Ovary (tissue), 9 donors: ENCODE measurements around the gene BANK1. TPM values are rescaled to one million over a fixed set of nuclear protein-coding genes. Genes with fewer than 3 reads are reported as not detected.

Source experiments
- DNase-seq, 5 donors: peaks; one replicate each; pipeline ENCODE4 v3.0.0-alpha.2; 2019 to 2020
- H3K27ac ChIP-seq, 2 donors: fragments of 200-600 bp; one replicate each; pipeline versions ENCODE4 v1.5.1 to v1.8.0; 2019 to 2022
- H3K27me3 ChIP-seq: fragments of 200-600 bp; one replicate; pipeline ENCODE4 v1.8.0; 2022
- H3K36me3 ChIP-seq: fragments of 200-600 bp; sonication (generic); one replicate; pipeline ENCODE4 v1.5.1; 2019
- H3K4me1 ChIP-seq: one replicate; pipeline ENCODE4 v1.8.1; 2013; ENCODE audit warnings: mild to moderate bottlenecking, moderate library complexity; ENCODE audit not compliant: insufficient read depth
- H3K4me3 ChIP-seq: fragments of 200-600 bp; sonication (generic); one replicate; pipeline ENCODE4 v1.5.1; 2017
- H3K9me3 ChIP-seq, 2 donors: fragments of 200-600 bp in 1 of 2; sonication (generic) in 1 of 2; one replicate each; pipeline versions ENCODE4 v1.5.1 to v1.8.1; 2013 to 2019; ENCODE audit warnings: mild to moderate bottlenecking in 1 of 2, moderate library complexity in 1 of 2
- EP300 ChIP-seq: sonication (generic); formaldehyde crosslinking; IDR thresholded peaks from one replicate; pipeline ENCODE4 v1.6.1; 2017; ENCODE audit warnings: antibody characterized with exemption
- POLR2A ChIP-seq: fragments of 450-650 bp; IDR thresholded peaks from one replicate; pipeline ENCODE4 v1.6.1; 2017; ENCODE audit warnings: antibody characterized with exemption, mild to moderate bottlenecking, moderate library complexity
- WGBS, 3 donors: extraction: QIAGEN DNeasy Blood & Tissue Kit in 1 of 3; methylation state at CpG; one replicate each; pipeline versions ENCODE4 v1.1.5 to v1.1.7; 2013 to 2017; 5-methylcytosine and 5-hydroxymethylcytosine counted together
- intact Hi-C, 4 donors: fragments of 100-400 bp; cut with DNase I; formaldehyde crosslinking; loops; one replicate each; pipeline versions ENCODE4 v1.11.0 to v1.15.1; 2022 to 2023
- polyA plus RNA-seq, 2 donors: library from polyadenylated mRNA; stranded (reverse); fragments of 200-250 nt in 1 of 2; fragments of 350-450 nt in 1 of 2; fragmentation: Illumina TruSeq in 1 of 2; extraction: RNeasy Lipid Tissue Mini Kit (QIAGEN cat#74804) in 1 of 2; gene quantifications; one replicate each; pipeline ENCODE4 v1.2.3, GENCODE V29; 2013 to 2014
- total RNA-seq, 7 donors: library from RNA; depleted of rRNA in 2 of 7; stranded (reverse); fragments of >200 nt in 2 of 7; fragmentation: NEBNext Ultra II Directional in 3 of 7; extraction: Animal tissue kit (Norgen Biotek cat#: 25700) in 3 of 7; gene quantifications; one replicate each; pipeline versions ENCODE4 v1.1.0 to v1.2.4, GENCODE V29; 2016 to 2023
- TF ChIP-seq, protein P1 (sequence below), 3 donors: fragments of 450-650 bp in 2 of 3; fragments of 200-600 bp in 1 of 3; IDR thresholded peaks; one replicate each; pipeline versions ENCODE4 v1.5.1 to v1.8.0; 2016 to 2022; ENCODE audit warnings: antibody characterized with exemption in 3 of 3, mild to moderate bottlenecking in 1 of 3
- donor health status: DM: no; HTN: no; CAD: no; lungs with moderate emphysema.
- donor health status: DM: no; HTN: no; CAD: no.
- donor health status: Bipolar disorder and iron deficiency.
- donor health status: DM: yes; HTN: yes; CAD: no.
- donor health status: DM: no; HTN: no; CAD: no.
- donor health status: DM: yes; HTN: yes; CAD: no.

Gene BANK1
- total and polyA plus RNA-seq, 9 donors, result 0.10 to 3.7 (median 0.36) TPM

DNA sequence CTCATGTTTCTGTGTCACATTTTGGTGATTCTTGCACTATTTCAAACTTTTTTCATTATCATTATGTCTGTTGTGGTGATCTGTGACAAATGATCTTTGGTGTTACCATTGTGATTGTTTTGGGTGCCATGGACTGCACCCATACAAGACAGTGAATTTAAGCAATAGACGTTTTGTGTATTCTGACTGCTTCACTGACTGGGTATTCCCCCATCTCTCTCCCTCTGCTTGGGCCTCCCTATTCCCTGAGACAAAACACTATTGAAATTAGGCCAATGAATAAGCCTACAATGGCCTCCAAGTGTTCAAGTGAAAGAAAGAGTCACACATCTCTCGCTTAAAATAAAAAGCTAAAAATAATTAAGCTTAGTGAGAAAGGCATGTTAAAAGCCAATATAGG lies 60.2 kb downstream of the BANK1 start:
- Histone ChIP-seq H3K9me3 (no peaks in the 10 kb centered on the region), H3K27me3 (no peaks in the 10 kb centered on the region), H3K27ac (no peak overlapping the region), H3K4me1 (no peaks in the 10 kb centered on the region), H3K36me3 (no peaks in the 10 kb centered on the region), H3K4me3 (no peak overlapping the region)
- TF ChIP-seq POLR2A, result no peak
- TF ChIP-seq EP300, result no peak
- TF ChIP-seq, protein P1, sequence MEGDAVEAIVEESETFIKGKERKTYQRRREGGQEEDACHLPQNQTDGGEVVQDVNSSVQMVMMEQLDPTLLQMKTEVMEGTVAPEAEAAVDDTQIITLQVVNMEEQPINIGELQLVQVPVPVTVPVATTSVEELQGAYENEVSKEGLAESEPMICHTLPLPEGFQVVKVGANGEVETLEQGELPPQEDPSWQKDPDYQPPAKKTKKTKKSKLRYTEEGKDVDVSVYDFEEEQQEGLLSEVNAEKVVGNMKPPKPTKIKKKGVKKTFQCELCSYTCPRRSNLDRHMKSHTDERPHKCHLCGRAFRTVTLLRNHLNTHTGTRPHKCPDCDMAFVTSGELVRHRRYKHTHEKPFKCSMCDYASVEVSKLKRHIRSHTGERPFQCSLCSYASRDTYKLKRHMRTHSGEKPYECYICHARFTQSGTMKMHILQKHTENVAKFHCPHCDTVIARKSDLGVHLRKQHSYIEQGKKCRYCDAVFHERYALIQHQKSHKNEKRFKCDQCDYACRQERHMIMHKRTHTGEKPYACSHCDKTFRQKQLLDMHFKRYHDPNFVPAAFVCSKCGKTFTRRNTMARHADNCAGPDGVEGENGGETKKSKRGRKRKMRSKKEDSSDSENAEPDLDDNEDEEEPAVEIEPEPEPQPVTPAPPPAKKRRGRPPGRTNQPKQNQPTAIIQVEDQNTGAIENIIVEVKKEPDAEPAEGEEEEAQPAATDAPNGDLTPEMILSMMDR (IDR thresholded peaks at IDR 0.05), result no peak
- WGBS, 3 donors, result 61 to 83% (median 65%) methylated on average over 2 of the region's 2 CpGs
- DNase-seq, result no peak
- intact Hi-C loops, result no loop called here

DNA sequence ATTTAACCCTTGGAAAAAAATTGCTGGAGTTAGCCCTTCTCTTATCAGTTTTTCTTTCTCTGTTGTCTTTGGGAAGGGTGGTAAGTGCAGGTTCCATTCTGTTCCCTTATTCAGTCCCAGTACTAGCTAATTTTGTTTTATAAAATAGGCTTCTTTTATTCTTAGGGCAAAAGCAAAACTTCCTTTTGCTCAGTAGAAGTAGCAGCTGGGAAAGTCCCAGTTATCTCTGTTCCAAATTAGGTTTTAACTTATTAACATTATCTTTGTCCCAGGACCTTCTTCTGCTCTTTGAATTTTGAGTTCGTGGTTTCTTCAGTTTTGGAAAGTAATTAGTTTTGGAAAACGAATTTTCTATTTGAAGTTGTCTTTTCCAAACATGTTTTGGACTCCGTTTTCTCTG lies 61.1 kb downstream of the BANK1 start:
- WGBS, 3 donors, result 7 to 16% (median 9%) methylated on average over 3 of the region's 3 CpGs
- DNase-seq, result no peak
- H3K4me1 ChIP-seq, result no peaks in the 10 kb centered on the region
- intact Hi-C loops, result no loop called here
- no peaks in the 10 kb centered on the region for H3K36me3 ChIP-seq
- TF ChIP-seq POLR2A (no peak), EP300 (no peak)
- TF ChIP-seq, protein P1 (IDR thresholded peaks at IDR 0.05), result no peak
- no peak overlapping the region for H3K4me3 ChIP-seq
- H3K9me3 ChIP-seq, result no peaks in the 10 kb centered on the region
- no peaks in the 10 kb centered on the region for H3K27me3 ChIP-seq
- H3K27ac ChIP-seq, result no peak overlapping the region

DNA sequence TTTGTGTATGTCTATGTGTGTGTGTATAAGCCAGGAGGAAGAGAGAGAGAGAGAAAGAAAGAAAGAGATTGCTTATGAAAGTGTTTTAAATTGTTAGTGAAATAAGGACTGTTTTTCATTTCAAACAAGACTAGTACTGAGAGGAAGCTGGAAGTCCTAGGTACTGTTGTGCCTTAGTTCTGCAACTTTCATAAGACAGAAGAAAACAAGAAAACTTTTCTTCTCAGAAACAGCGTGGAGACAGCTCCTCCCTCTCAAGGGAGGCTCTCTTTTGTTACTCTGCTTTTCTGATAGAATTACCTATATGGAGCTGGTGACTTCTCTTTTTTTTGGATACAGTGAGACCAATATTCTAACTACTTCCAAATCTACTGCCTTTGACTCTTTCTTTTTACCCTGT lies 62.5 kb downstream of the BANK1 start:
- WGBS, 3 donors, result 40 to 45% (median 42%) methylated on average over 1 of the region's 1 CpG
- H3K4me3 ChIP-seq, result no peak overlapping the region
- DNase-seq, result no peak
- no peaks in the 10 kb centered on the region for H3K4me1 ChIP-seq
- H3K27ac ChIP-seq, result no peak overlapping the region
- H3K9me3 ChIP-seq, result no peaks in the 10 kb centered on the region
- no peaks in the 10 kb centered on the region for H3K27me3 ChIP-seq
- intact Hi-C loops, result no loop called here
- TF ChIP-seq POLR2A (no peak), EP300 (no peak)
- TF ChIP-seq, protein P1 (IDR thresholded peaks at IDR 0.05), result no peak
- no peaks in the 10 kb centered on the region for H3K36me3 ChIP-seq

DNA sequence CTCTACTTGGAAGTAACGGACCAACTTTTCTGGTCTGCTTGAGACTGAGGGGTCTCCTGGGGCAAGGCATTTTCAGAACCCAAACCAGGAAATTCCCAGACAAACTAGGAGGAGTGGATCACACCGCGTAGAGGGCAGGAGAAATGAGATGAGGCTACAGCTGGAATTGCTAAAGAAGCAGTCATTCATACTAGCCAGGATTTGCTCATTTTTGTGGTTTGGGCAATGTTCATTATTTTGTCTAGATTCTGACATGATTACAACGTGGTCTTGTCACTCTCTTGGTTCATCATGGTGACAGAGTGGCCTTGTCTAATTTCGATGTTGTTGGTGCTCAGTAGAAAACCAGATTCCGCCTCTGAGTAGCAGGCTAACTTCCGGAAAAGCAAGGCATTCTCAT lies 63.2 kb downstream of the BANK1 start:
- WGBS, 3 donors, result 49 to 65% (median 59%) methylated on average over 7 of the region's 7 CpGs
- no peaks in the 10 kb centered on the region for H3K9me3 ChIP-seq
- intact Hi-C loops, result no loop called here
- H3K36me3 ChIP-seq, result no peaks in the 10 kb centered on the region
- H3K27ac ChIP-seq, result no peak overlapping the region
- no peaks in the 10 kb centered on the region for H3K4me1 ChIP-seq
- no peak for DNase-seq
- no peaks in the 10 kb centered on the region for H3K27me3 ChIP-seq
- TF ChIP-seq POLR2A, result no peak
- H3K4me3 ChIP-seq, result no peak overlapping the region

DNA sequence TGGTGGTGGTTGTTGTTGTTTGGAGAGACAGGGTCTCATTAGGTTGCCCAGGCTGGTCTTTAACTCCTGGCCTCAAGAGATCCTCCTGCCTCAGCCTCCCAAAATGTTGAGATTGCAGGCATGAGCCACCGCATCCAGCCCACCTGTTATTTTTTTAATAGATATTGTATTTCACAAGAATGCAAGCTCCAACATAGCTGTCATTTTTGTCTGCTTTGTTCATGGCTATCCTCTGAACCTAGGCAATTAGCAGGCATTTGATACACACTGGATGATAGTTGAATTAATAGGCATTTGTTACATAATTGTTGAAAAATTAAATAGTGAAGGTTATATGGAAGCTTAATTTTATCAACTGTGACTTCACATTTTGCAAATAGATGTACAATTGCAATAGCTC lies 64.7 kb downstream of the BANK1 start:
- no peak for DNase-seq
- Histone ChIP-seq H3K36me3 (no peaks in the 10 kb centered on the region), H3K4me1 (no peaks in the 10 kb centered on the region), H3K27me3 (no peaks in the 10 kb centered on the region), H3K27ac (no peak overlapping the region), H3K9me3 (no peaks in the 10 kb centered on the region), H3K4me3 (no peak overlapping the region)
- intact Hi-C loops, result no loop called here
- TF ChIP-seq, protein P1 (IDR thresholded peaks at IDR 0.05), result no peak
- TF ChIP-seq EP300 (no peak), POLR2A (no peak)
- 88 to 97% (median 95%) methylated on average over 1 of the region's 1 CpG for WGBS, 3 donors
